SU-DHL-6 (cell line): Measurements from ENCODE around the gene AMHR2.
"Not testable (repeated sequence)": the region's sequence is repeated elsewhere in the genome, so short reads cannot be mapped to it uniquely, and the experiment has no call there.

Source experiments
- H2AFZ ChIP-seq: fragments of 200-600 bp; sonication (generic); 2 replicates; pipeline ENCODE4 v1.6.1; 2014; ENCODE audit warnings: low read depth, mild to moderate bottlenecking, moderate library complexity, mixed read lengths, antibody characterized with exemption, low read length; ENCODE audit not compliant: severe bottlenecking
- H3F3A ChIP-seq: fragments of 200-600 bp; shearing (Covaris generic); 2 replicates; pipeline ENCODE4 v1.6.0; 2016; ENCODE audit warnings: antibody characterized with exemption, mild to moderate bottlenecking; ENCODE audit not compliant: insufficient read depth
- H3K27ac ChIP-seq: fragments of 200-600 bp; sonication (generic); 2 replicates; pipeline ENCODE4 v1.5.1; 2016; ENCODE audit warnings: low read depth, mild to moderate bottlenecking, low read length, moderate library complexity, mixed read lengths
- H3K27me3 ChIP-seq: fragments of 200-600 bp; sonication (generic), shearing (Covaris generic); 2 replicates; pipeline ENCODE4 v1.6.0; 2014; ENCODE audit warnings: mild to moderate bottlenecking, low read length
- H3K36me3 ChIP-seq: fragments of 200-600 bp; sonication (generic); 2 replicates; pipeline ENCODE4 v1.6.1; 2014; ENCODE audit warnings: mild to moderate bottlenecking, low read length, mixed read lengths
- H3K4me2 ChIP-seq: fragments of 300-600, 200-600 bp; shearing (Covaris generic), sonication (generic); 2 replicates; pipeline ENCODE4 v1.6.0; 2014; ENCODE audit warnings: low read length, low read depth, mild to moderate bottlenecking; ENCODE audit not compliant: poor library complexity, severe bottlenecking
- H3K4me3 ChIP-seq: fragments of 200-600 bp; sonication (generic); 2 replicates; pipeline ENCODE4 v1.5.1; 2014; ENCODE audit warnings: antibody characterized with exemption, low read length, mild to moderate bottlenecking, mixed read lengths; ENCODE audit not compliant: insufficient read depth, poor library complexity, severe bottlenecking
- H3K79me2 ChIP-seq: fragments of 200-600 bp; sonication (generic); 2 replicates; pipeline ENCODE4 v1.6.1; 2014; ENCODE audit warnings: mild to moderate bottlenecking, low read length, moderate library complexity; ENCODE audit not compliant: insufficient read depth
- H3K9ac ChIP-seq: fragments of 200-600 bp; sonication (generic); 2 replicates; pipeline ENCODE4 v1.7.0; 2014; ENCODE audit warnings: mild to moderate bottlenecking, low read length
- H3K9me2 ChIP-seq: fragments of 200-600 bp; sonication (generic); replicated peaks from 2 replicates; pipeline ENCODE4 v1.6.1; 2014; ENCODE audit warnings: low read length; ENCODE audit not compliant: insufficient read depth
- H3K9me3 ChIP-seq: fragments of 200-600 bp; sonication (generic); 2 replicates; pipeline ENCODE4 v1.6.1; 2014; ENCODE audit warnings: low read length, mixed read lengths; ENCODE audit not compliant: insufficient read depth
- H4K20me1 ChIP-seq: fragments of 200-600 bp; sonication (generic); 2 replicates; pipeline ENCODE4 v1.6.1; 2014; ENCODE audit warnings: low read depth, mild to moderate bottlenecking, antibody characterized with exemption, low read length, moderate library complexity, mixed read lengths
- EZH2phosphoT487 ChIP-seq: fragments of 200-600 bp; sonication (generic), shearing (Covaris generic); conservative IDR thresholded peaks from 2 replicates; pipeline ENCODE4 v1.6.1; 2018; ENCODE audit warnings: mild to moderate bottlenecking, antibody characterized with exemption, low read length, moderate library complexity, mixed read lengths
- TF ChIP-seq, protein P1 (sequence below): fragments of 200-600 bp; sonication (generic); IDR thresholded peaks from one replicate; pipeline ENCODE4 v1.5.1; 2017; ENCODE audit warnings: antibody characterized with exemption, mild to moderate bottlenecking, low read length, moderate library complexity; ENCODE audit not compliant: insufficient read depth, poor library complexity, severe bottlenecking

The AMHR2 gene

DNA sequence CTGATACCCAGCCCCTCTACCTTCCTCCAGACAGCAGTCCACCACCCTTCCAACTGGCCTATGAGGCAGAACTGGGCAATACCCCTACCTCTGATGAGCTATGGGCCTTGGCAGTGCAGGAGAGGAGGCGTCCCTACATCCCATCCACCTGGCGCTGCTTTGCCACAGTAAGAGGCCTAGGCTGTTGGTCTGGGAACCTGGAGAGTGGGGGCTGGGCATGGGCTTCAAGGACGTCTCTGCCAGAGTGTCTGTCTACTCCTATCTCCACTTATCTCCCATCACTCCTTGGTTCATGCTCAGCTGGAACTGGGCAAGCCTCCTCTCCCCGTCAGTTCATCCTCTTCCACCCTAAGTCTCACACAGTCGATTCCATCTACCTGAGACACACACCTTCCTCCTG is 6.5 kb downstream of the AMHR2 start:
- H3K4me3 ChIP-seq: no peak overlapping the region
- no peaks in the 10 kb centered on the region for H3K36me3 ChIP-seq
- no peaks in the 10 kb centered on the region for H3K9me2 ChIP-seq
- H3F3A ChIP-seq: no peaks in the 10 kb centered on the region
- no peak overlapping the region for H2AFZ ChIP-seq
- H3K4me2 ChIP-seq: no peak overlapping the region
- H3K79me2 ChIP-seq: no peaks in the 10 kb centered on the region
- H4K20me1 ChIP-seq: no peaks in the 10 kb centered on the region
- no peaks in the 10 kb centered on the region for H3K9me3 ChIP-seq
- no peak overlapping the region for H3K27ac ChIP-seq
- H3K27me3 ChIP-seq: no peaks in the 10 kb centered on the region
- no peak for TF ChIP-seq EZH2phosphoT487
- TF ChIP-seq, protein P1, sequence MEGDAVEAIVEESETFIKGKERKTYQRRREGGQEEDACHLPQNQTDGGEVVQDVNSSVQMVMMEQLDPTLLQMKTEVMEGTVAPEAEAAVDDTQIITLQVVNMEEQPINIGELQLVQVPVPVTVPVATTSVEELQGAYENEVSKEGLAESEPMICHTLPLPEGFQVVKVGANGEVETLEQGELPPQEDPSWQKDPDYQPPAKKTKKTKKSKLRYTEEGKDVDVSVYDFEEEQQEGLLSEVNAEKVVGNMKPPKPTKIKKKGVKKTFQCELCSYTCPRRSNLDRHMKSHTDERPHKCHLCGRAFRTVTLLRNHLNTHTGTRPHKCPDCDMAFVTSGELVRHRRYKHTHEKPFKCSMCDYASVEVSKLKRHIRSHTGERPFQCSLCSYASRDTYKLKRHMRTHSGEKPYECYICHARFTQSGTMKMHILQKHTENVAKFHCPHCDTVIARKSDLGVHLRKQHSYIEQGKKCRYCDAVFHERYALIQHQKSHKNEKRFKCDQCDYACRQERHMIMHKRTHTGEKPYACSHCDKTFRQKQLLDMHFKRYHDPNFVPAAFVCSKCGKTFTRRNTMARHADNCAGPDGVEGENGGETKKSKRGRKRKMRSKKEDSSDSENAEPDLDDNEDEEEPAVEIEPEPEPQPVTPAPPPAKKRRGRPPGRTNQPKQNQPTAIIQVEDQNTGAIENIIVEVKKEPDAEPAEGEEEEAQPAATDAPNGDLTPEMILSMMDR: no peak
- no peak overlapping the region for H3K9ac ChIP-seq

DNA sequence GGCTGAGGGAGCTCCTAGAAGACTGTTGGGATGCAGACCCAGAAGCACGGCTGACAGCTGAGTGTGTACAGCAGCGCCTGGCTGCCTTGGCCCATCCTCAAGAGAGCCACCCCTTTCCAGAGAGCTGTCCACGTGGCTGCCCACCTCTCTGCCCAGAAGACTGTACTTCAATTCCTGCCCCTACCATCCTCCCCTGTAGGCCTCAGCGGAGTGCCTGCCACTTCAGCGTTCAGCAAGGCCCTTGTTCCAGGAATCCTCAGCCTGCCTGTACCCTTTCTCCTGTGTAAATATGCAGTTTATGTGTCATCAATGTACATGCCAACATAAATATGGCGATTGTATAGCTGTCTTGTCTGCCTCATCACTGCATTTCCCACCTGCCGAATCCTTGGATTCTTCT is 7.5 kb downstream of the AMHR2 start:
- Histone ChIP-seq H3K9me3 (no peaks in the 10 kb centered on the region), H3K27me3 (no peaks in the 10 kb centered on the region), H3K4me3 (no peak overlapping the region), H3K9ac (no peak overlapping the region), H3K27ac (no peak overlapping the region), H2AFZ (no peak overlapping the region), H3K79me2 (no peaks in the 10 kb centered on the region), H3K36me3 (no peaks in the 10 kb centered on the region), H3K4me2 (no peak overlapping the region), H3F3A (no peaks in the 10 kb centered on the region), H4K20me1 (no peaks in the 10 kb centered on the region), H3K9me2 (no peaks in the 10 kb centered on the region)
- TF ChIP-seq EZH2phosphoT487: no peak
- TF ChIP-seq, protein P1: no peak

DNA sequence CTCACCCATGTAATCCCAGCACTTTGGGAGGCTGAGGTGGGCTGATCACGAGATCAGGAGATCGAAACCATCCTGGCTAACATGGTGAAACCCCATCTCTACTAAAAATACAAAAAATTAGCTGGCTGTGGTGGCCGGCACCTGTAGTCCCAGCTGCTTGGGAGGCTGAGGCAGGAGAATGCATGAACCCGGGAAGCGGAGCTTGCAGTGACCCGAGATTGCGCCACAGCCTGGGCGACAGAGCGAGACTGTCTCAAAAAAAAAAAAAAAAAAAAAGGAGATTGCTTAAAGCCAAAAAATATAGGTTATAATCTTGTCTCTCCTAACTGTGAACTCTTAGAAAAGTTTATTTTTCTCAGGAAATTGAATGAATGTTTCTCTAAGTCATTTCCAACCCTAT is 11.7 kb downstream of the AMHR2 start:
- not testable (repeated sequence) for H3K27me3 ChIP-seq, H3K36me3 ChIP-seq, H3K4me3 ChIP-seq, H3K9me2 ChIP-seq, H4K20me1 ChIP-seq, H3K27ac ChIP-seq, H3K9me3 ChIP-seq, H2AFZ ChIP-seq, H3K4me2 ChIP-seq, H3K9ac ChIP-seq, H3K79me2 ChIP-seq, H3F3A ChIP-seq

DNA sequence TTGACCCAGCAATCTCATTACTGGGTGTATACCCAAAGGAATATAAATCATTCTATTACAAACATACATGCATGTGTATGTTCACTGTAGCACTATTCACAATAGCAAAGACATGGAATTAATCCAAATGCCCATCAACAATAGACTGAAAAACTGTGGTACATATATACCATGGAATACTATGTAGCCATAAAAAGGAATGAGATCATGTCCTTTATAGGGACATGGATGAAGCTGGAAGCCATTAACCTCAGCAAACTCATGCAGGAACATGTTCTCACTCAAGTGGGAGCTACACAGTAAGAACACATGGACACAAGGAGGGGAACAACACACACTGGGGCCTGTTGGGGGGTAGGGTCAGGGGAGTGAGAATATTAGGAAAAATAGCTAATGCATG is 15.9 kb downstream of the AMHR2 start:
- H2AFZ ChIP-seq, H3K9ac ChIP-seq, H3F3A ChIP-seq, H3K4me3 ChIP-seq, H3K36me3 ChIP-seq, H3K9me3 ChIP-seq, H3K9me2 ChIP-seq, H3K27me3 ChIP-seq, H4K20me1 ChIP-seq, H3K4me2 ChIP-seq, H3K27ac ChIP-seq: not testable (repeated sequence)
- peaks cover 26% of the 10 kb centered on the region for H3K79me2 ChIP-seq
